ENCODE results near the gene KLF1.

DNA sequence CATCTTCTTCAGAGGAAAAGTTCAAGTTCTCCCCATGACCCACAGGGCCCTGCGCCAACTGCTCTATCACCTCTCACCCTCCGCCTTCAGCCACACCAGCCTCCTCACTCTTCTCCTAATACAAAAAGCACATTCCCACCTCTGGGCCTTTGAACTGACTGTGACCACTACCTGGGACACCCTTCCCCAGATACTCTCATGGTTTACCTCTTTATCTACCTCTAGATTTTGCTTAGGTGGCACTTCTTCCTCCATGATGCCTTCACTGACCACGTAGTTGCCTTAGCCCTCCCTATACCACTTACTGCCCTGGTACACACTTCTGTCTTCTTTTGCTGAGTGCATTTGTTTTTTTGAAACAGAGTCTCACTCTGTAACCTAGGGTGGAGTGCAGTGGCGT lies 36.0 kb upstream of the KLF1 start:
- no peak for TF ChIP-seq POLR2A (IDR thresholded peaks at IDR 0.05)
- TF ChIP-seq, protein P1, sequence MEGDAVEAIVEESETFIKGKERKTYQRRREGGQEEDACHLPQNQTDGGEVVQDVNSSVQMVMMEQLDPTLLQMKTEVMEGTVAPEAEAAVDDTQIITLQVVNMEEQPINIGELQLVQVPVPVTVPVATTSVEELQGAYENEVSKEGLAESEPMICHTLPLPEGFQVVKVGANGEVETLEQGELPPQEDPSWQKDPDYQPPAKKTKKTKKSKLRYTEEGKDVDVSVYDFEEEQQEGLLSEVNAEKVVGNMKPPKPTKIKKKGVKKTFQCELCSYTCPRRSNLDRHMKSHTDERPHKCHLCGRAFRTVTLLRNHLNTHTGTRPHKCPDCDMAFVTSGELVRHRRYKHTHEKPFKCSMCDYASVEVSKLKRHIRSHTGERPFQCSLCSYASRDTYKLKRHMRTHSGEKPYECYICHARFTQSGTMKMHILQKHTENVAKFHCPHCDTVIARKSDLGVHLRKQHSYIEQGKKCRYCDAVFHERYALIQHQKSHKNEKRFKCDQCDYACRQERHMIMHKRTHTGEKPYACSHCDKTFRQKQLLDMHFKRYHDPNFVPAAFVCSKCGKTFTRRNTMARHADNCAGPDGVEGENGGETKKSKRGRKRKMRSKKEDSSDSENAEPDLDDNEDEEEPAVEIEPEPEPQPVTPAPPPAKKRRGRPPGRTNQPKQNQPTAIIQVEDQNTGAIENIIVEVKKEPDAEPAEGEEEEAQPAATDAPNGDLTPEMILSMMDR (IDR thresholded peaks at IDR 0.05), result no peak
- TF ChIP-seq POLR2AphosphoS5 (IDR thresholded peaks at IDR 0.05), result no peak
- TF ChIP-seq EP300 (IDR thresholded peaks at IDR 0.05), result no peak

Measured in suprapubic skin (tissue), 4 donors.